IMR-90 (cell line): ENCODE measurements around the gene FAM72D.
"Not testable (repeated sequence)": the region's sequence is repeated elsewhere in the genome, so short reads cannot be mapped to it uniquely, and the experiment has no call there.

Experiments used
- CTCF ChIP-seq: conservative IDR thresholded peaks from 2 replicates; pipeline ENCODE4 v1.5.1; 2012; ENCODE audit warnings: mild to moderate bottlenecking, low read depth, low read length, improper control_type of control experiment
- NFE2L2 ChIP-seq: fragments of 150-350 bp; IDR thresholded peaks from 2 replicates; pipeline ENCODE4 v1.6.1; 2016; ENCODE audit warnings: low read depth, mild to moderate bottlenecking, low read length
- POLR2A ChIP-seq: IDR thresholded peaks from 2 replicates; pipeline ENCODE4 v1.6.1; 2012; ENCODE audit warnings: mild to moderate bottlenecking, low read depth, low read length
- USF2 ChIP-seq: fragments of 150-350 bp; IDR thresholded peaks from 2 replicates; pipeline ENCODE4 v1.6.1; 2017; ENCODE audit warnings: mild to moderate bottlenecking, antibody characterized with exemption, low read length, low read depth

GRCh38 chr1:145123992-145124641 is 28.3 kb downstream of the FAM72D start:
- not testable (repeated sequence) for TF ChIP-seq CTCF, USF2, POLR2A, NFE2L2
